SJCRH30 (cell line): ENCODE results near the gene DPY30. TPM values are rescaled to one million over a fixed set of nuclear protein-coding genes. Genes with fewer than 3 reads are reported as not detected.

ENCODE experiments used
- total RNA-seq: library from RNA; depleted of rRNA; stranded (reverse); fragments of >200 nt; shearing (Covaris generic); gene quantifications from 2 replicates; pipeline ENCODE4 v1.2.3, GENCODE V29; 2014; rRNA removed

The DPY30 gene
- total RNA-seq, 1 experiment from 2014 or later = 148 TPM

Other genes starting within 250 kb of the DPY30 start
- 70.3 and 78.1 TPM in 2 replicates for gene MEMO1, start 28.8 kb downstream of the DPY30 start, total RNA-seq
- gene SPAST, start 23.8 kb upstream of the DPY30 start, total RNA-seq = 38.4 and 41.0 TPM in 2 replicates
- 47.6 and 49.8 TPM in 2 replicates for gene SLC30A6, start 126.1 kb upstream of the DPY30 start, total RNA-seq
- 0.05 TPM in 1 of 2 replicates, not detected in the other for gene NLRC4, start 225.1 kb upstream of the DPY30 start, total RNA-seq
- gene YIPF4, start 238.1 kb upstream of the DPY30 start, total RNA-seq = 52.8 and 65.8 TPM in 2 replicates